HG02970 (cell line): Measurements from ENCODE around the gene NACC1.
A peak's percentile ranks its signal among the peaks of the same experiment; 100 is the strongest.

ENCODE experiments used
- ATAC-seq: cut with Tn5 transposase; IDR thresholded peaks from one replicate; pipeline ENCODE4 v1.9.1; 2021; ENCODE audit warnings: mild to moderate bottlenecking, moderate library complexity, moderate number of reproducible peaks; ENCODE audit not compliant: unreplicated experiment, low FRiP score

The NACC1 gene

GRCh38 chr19:13117772-13118423, at the start of gene NACC1:
TSS of gene NACC1 (plus strand) at chr19:13118264. CDS start at chr19:13135208, 16,944 bp downstream.
- peak; percentile 76 for ATAC-seq

GRCh38 chr19:13069415-13070359, 48.4 kb upstream of the NACC1 start:
- ATAC-seq: no peak

- no peak for ATAC-seq
Measured at GRCh38 chr19:13070425-13071140, 47.5 kb upstream of the NACC1 start.

- no peak for ATAC-seq
Measured at GRCh38 chr19:13071444-13072187, 46.4 kb upstream of the NACC1 start.

GRCh38 chr19:13072188-13072908, 45.7 kb upstream of the NACC1 start:
- no peak for ATAC-seq

GRCh38 chr19:13073263-13073662, 44.8 kb upstream of the NACC1 start:
- ATAC-seq: no peak

- ATAC-seq: no peak
Measured at GRCh38 chr19:13074378-13074777, 43.7 kb upstream of the NACC1 start.

- ATAC-seq: no peak
Measured at GRCh38 chr19:13076320-13076719, 41.7 kb upstream of the NACC1 start.

GRCh38 chr19:13076787-13077186, 41.3 kb upstream of the NACC1 start:
- no peak for ATAC-seq

GRCh38 chr19:13077240-13077639, 40.8 kb upstream of the NACC1 start:
- no peak for ATAC-seq

GRCh38 chr19:13078381-13078780, 39.7 kb upstream of the NACC1 start:
- no peak for ATAC-seq

- ATAC-seq: no peak
Measured at GRCh38 chr19:13078897-13079541, 39.0 kb upstream of the NACC1 start.

GRCh38 chr19:13079542-13079986, 38.5 kb upstream of the NACC1 start:
- no peak for ATAC-seq

- no peak for ATAC-seq
Measured at GRCh38 chr19:13082192-13083007, 35.7 kb upstream of the NACC1 start.

GRCh38 chr19:13083008-13083404, 35.1 kb upstream of the NACC1 start:
- ATAC-seq: no peak

- no peak for ATAC-seq
Measured at GRCh38 chr19:13083627-13084026, 34.4 kb upstream of the NACC1 start.

- no peak for ATAC-seq
Measured at GRCh38 chr19:13085666-13086065, 32.4 kb upstream of the NACC1 start.

GRCh38 chr19:13086341-13086740, 31.7 kb upstream of the NACC1 start:
- ATAC-seq: no peak
